ENCODE measurements around the gene CDKAL1.

GRCh38 chr6:20708367-20709124, 174.3 kb downstream of the CDKAL1 start:
- TF ChIP-seq, protein P1, sequence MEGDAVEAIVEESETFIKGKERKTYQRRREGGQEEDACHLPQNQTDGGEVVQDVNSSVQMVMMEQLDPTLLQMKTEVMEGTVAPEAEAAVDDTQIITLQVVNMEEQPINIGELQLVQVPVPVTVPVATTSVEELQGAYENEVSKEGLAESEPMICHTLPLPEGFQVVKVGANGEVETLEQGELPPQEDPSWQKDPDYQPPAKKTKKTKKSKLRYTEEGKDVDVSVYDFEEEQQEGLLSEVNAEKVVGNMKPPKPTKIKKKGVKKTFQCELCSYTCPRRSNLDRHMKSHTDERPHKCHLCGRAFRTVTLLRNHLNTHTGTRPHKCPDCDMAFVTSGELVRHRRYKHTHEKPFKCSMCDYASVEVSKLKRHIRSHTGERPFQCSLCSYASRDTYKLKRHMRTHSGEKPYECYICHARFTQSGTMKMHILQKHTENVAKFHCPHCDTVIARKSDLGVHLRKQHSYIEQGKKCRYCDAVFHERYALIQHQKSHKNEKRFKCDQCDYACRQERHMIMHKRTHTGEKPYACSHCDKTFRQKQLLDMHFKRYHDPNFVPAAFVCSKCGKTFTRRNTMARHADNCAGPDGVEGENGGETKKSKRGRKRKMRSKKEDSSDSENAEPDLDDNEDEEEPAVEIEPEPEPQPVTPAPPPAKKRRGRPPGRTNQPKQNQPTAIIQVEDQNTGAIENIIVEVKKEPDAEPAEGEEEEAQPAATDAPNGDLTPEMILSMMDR (IDR thresholded peaks at IDR 0.05 in 2 of 3, conservative IDR thresholded peaks at IDR 0.05 in 1 of 3; ENCODE audit: control insufficient read depth in 2 of 3, extremely low read depth in 1 of 3, insufficient read depth in 1 of 3, low read depth in 3 of 3, low read length in 3 of 3) = no peak
- TF ChIP-seq SUPT20H (IDR thresholded peaks at IDR 0.05; ENCODE audit: borderline replicate concordance, control insufficient read depth, low read depth, low read length) (no peak), EZH2 (IDR thresholded peaks at IDR 0.05; ENCODE audit: borderline replicate concordance, control insufficient read depth, low read depth, low read length) (no peak), NFIC (IDR thresholded peaks at IDR 0.05; ENCODE audit: low read depth, low read length) (peak; percentile 85), YBX1 (IDR thresholded peaks at IDR 0.05) (no peak), DPF2 (IDR thresholded peaks at IDR 0.05) (peak; percentile 97), EP300 (IDR thresholded peaks at IDR 0.05; ENCODE audit: borderline replicate concordance in 1 of 2, control insufficient read depth in 1 of 2, low read depth in 2 of 2, low read length in 2 of 2) (peak; percentile 98 to 99)
- TF ChIP-seq, protein P2, sequence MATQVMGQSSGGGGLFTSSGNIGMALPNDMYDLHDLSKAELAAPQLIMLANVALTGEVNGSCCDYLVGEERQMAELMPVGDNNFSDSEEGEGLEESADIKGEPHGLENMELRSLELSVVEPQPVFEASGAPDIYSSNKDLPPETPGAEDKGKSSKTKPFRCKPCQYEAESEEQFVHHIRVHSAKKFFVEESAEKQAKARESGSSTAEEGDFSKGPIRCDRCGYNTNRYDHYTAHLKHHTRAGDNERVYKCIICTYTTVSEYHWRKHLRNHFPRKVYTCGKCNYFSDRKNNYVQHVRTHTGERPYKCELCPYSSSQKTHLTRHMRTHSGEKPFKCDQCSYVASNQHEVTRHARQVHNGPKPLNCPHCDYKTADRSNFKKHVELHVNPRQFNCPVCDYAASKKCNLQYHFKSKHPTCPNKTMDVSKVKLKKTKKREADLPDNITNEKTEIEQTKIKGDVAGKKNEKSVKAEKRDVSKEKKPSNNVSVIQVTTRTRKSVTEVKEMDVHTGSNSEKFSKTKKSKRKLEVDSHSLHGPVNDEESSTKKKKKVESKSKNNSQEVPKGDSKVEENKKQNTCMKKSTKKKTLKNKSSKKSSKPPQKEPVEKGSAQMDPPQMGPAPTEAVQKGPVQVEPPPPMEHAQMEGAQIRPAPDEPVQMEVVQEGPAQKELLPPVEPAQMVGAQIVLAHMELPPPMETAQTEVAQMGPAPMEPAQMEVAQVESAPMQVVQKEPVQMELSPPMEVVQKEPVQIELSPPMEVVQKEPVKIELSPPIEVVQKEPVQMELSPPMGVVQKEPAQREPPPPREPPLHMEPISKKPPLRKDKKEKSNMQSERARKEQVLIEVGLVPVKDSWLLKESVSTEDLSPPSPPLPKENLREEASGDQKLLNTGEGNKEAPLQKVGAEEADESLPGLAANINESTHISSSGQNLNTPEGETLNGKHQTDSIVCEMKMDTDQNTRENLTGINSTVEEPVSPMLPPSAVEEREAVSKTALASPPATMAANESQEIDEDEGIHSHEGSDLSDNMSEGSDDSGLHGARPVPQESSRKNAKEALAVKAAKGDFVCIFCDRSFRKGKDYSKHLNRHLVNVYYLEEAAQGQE (IDR thresholded peaks at IDR 0.05; ENCODE audit: low read depth, low read length) = no peak
